K562 (cell line): ENCODE results near the gene C16orf74. TPM values are rescaled to one million over a fixed set of nuclear protein-coding genes. Genes with fewer than 3 reads are reported as not detected.

Experiments
- ATF1 ChIP-seq, 2 experiments: fragments of 450-650 bp in 1 of 2; IDR thresholded peaks; 2 replicates each; pipeline ENCODE4 v1.6.1; 2016; ENCODE audit warnings: missing compliant biosample characterization in 1 of 2, missing genetic modification characterization in 1 of 2
- CEBPG ChIP-seq, 3 experiments: fragments of 200-800 bp in 1 of 3; sonication (Bioruptor generic) in 1 of 3; sonication (generic) in 1 of 3; formaldehyde crosslinking in 1 of 3; IDR thresholded peaks in 2 of 3; conservative IDR thresholded peaks in 1 of 3; 2 replicates each; pipeline versions ENCODE4 v1.6.1 to v1.8.0; 2016 to 2022; ENCODE audit warnings: missing compliant biosample characterization in 2 of 3, missing genetic modification characterization in 2 of 3, mild to moderate bottlenecking in 1 of 3, missing genetic modification reagents in 1 of 3
- CREB1 ChIP-seq, 2 experiments: sonication (generic) in 1 of 2; formaldehyde crosslinking in 1 of 2; IDR thresholded peaks; 2 replicates each; pipeline versions ENCODE4 v1.6.1 to v1.8.0; 2012 to 2022; ENCODE audit warnings: inconsistent platforms in 1 of 2, mild to moderate bottlenecking in 1 of 2, missing genetic modification reagents in 1 of 2, moderate library complexity in 1 of 2
- E2F6 ChIP-seq, 2 experiments: IDR thresholded peaks; 2 replicates each; pipeline ENCODE4 v1.6.1; 2011; ENCODE audit warnings: borderline replicate concordance in 1 of 2, control low read depth in 1 of 2, low read depth in 1 of 2, low read length in 1 of 2, mild to moderate bottlenecking in 1 of 2, mixed read lengths in 1 of 2, moderate library complexity in 1 of 2; ENCODE audit not compliant: insufficient read depth in 1 of 2, insufficient read length in 1 of 2, poor library complexity in 1 of 2, severe bottlenecking in 1 of 2; ENCODE audit errors: extremely low read depth in 1 of 2
- PHF20 ChIP-seq: fragments of 450-650 bp; IDR thresholded peaks from 2 replicates; pipeline ENCODE4 v1.6.1; 2018; ENCODE audit not compliant: partially characterized antibody
- SAP30 ChIP-seq: fragments of 200-600 bp; sonication (generic); IDR thresholded peaks from 2 replicates; pipeline ENCODE4 v1.6.1; 2012; ENCODE audit warnings: borderline replicate concordance, low read depth, mild to moderate bottlenecking, moderate library complexity, low read length, control low read depth, inconsistent platforms; ENCODE audit not compliant: insufficient read depth, poor library complexity, severe bottlenecking
- TAF1 ChIP-seq: IDR thresholded peaks from 2 replicates; pipeline ENCODE4 v1.6.1; 2011; ENCODE audit warnings: mild to moderate bottlenecking, low read length, moderate library complexity; ENCODE audit not compliant: insufficient read depth, control insufficient read depth, severe bottlenecking; ENCODE audit errors: extremely low read depth
- TAF9B ChIP-seq: fragments of 450-650 bp; IDR thresholded peaks from 2 replicates; pipeline ENCODE4 v1.6.1; 2018; ENCODE audit warnings: mild to moderate bottlenecking; ENCODE audit not compliant: partially characterized antibody
- TCF3 ChIP-seq: sonication (generic); formaldehyde crosslinking; IDR thresholded peaks from 2 replicates; pipeline ENCODE4 v1.4.0; 2020; ENCODE audit warnings: mild to moderate bottlenecking, missing genetic modification reagents
- ZBTB40 ChIP-seq, 2 experiments: fragments of 450-650 bp in 1 of 2; sonication (generic) in 1 of 2; formaldehyde crosslinking in 1 of 2; IDR thresholded peaks; 2 replicates each; pipeline versions ENCODE4 v1.7.1 to v1.9.0; 2016 to 2022; ENCODE audit warnings: inconsistent platforms in 1 of 2, mild to moderate bottlenecking in 1 of 2, missing genetic modification reagents in 1 of 2
- ZNF263 ChIP-seq: sonication (generic); formaldehyde crosslinking; IDR thresholded peaks from 2 replicates; pipeline ENCODE4 v1.8.0; 2022; ENCODE audit warnings: mild to moderate bottlenecking, missing genetic modification reagents, borderline replicate concordance
- ZNF311 ChIP-seq: fragments of 250-450 bp; sonication (Bioruptor Pico); IDR thresholded peaks from 2 replicates; pipeline ENCODE4 v1.4.0; 2020; ENCODE audit warnings: mild to moderate bottlenecking, moderate library complexity
- polyA plus RNA-seq, 8 experiments: library from polyadenylated mRNA; depleted of rRNA in 4 of 8; stranded (reverse) in 5 of 8; unstranded in 3 of 8; fragments of >200 nt; fragmentation: Nextera tagmentation in 2 of 8; fragmentation: Illumina TruSeq in 1 of 8; extraction: Ambion mirVana in 2 of 8; extraction: Trizol in 1 of 8; gene quantifications; 2 replicates each; pipeline versions ENCODE4 v1.2.1 to v1.2.3, GENCODE V29; 2011 to 2014; ENCODE audit warnings: inconsistent platforms in 1 of 8, missing spikeins in 1 of 8
- total RNA-seq, 7 experiments: library from RNA; depleted of rRNA in 6 of 7; stranded (reverse); fragments of >200 nt in 6 of 7; fragmentation: Illumina TruSeq in 2 of 7; extraction: Trizol in 2 of 7; gene quantifications; 2 replicates each; pipeline versions ENCODE4 v1.2.1 to v1.2.3, GENCODE V29; 2011 to 2021; ENCODE audit warnings: low replicate concordance in 1 of 7

The C16orf74 gene
- total and polyA plus RNA-seq, 9 of the 15 experiments (the other 6 are each of a cell fraction or from before 2014, with no cell fraction given) = not detected

- TF ChIP-seq SAP30 = peak; percentile 21
- no peak for TF ChIP-seq ATF1 (CRISPR knock-in tag; IDR thresholded peaks at IDR 0.05)
- peak; percentile 69 for TF ChIP-seq ATF1 (tag; IDR thresholded peaks at IDR 0.05)
- no peak for TF ChIP-seq ZNF311 (CRISPR knock-in tag)
- peak in 1 of 2 experiments; percentile 30 for TF ChIP-seq E2F6 (IDR thresholded peaks at IDR 0.05; ENCODE audit: borderline replicate concordance in 1 of 2, extremely low read depth in 1 of 2, insufficient read depth in 1 of 2, insufficient read length in 1 of 2, low read depth in 1 of 2, low read length in 1 of 2, poor library complexity in 1 of 2, severe bottlenecking in 1 of 2)
- peak; percentile 59 for TF ChIP-seq CREB1 (IDR thresholded peaks at IDR 0.05)
- TF ChIP-seq CREB1 (CRISPR knock-in tag; IDR thresholded peaks at IDR 0.05) = peak; percentile 26
- peak; percentile 69 for TF ChIP-seq TAF9B
- TF ChIP-seq CEBPG (CRISPR knock-in tag; IDR thresholded peaks at IDR 0.05) = no peak
- TF ChIP-seq CEBPG (tag; conservative IDR thresholded peaks at IDR 0.05 in 1 of 2, IDR thresholded peaks at IDR 0.05 in 1 of 2) = peak in 1 of 2 experiments; percentile 18; a peak in 1 of 4 replicates
- TF ChIP-seq ZNF263 (CRISPR knock-in tag) = peak; percentile 84
- peak; percentile 85 for TF ChIP-seq ZBTB40 (IDR thresholded peaks at IDR 0.05)
- no peak for TF ChIP-seq ZBTB40 (CRISPR knock-in tag; IDR thresholded peaks at IDR 0.05)
- peak; percentile 74 for TF ChIP-seq PHF20
- TF ChIP-seq TAF1 = peak; percentile 93
- peak; percentile 35; the same call in 1 of the 2 replicates for TF ChIP-seq TCF3 (CRISPR knock-in tag)
These were observed 48.8 kb upstream of the C16orf74 start, which contains the start of the genes COX4I1 and EMC8 (continued) for GRCh38 chr16:85799497-85800320.
